TTC549 (cell line): ENCODE measurements around the gene RAPGEF1.

ENCODE experiments used
- FAIRE-seq: peaks from 2 replicates; lab custom pipeline; 2012; peaks lifted over from hg19 to GRCh38; lab: Jason Lieb, UNC

RAPGEF1 gene

DNA sequence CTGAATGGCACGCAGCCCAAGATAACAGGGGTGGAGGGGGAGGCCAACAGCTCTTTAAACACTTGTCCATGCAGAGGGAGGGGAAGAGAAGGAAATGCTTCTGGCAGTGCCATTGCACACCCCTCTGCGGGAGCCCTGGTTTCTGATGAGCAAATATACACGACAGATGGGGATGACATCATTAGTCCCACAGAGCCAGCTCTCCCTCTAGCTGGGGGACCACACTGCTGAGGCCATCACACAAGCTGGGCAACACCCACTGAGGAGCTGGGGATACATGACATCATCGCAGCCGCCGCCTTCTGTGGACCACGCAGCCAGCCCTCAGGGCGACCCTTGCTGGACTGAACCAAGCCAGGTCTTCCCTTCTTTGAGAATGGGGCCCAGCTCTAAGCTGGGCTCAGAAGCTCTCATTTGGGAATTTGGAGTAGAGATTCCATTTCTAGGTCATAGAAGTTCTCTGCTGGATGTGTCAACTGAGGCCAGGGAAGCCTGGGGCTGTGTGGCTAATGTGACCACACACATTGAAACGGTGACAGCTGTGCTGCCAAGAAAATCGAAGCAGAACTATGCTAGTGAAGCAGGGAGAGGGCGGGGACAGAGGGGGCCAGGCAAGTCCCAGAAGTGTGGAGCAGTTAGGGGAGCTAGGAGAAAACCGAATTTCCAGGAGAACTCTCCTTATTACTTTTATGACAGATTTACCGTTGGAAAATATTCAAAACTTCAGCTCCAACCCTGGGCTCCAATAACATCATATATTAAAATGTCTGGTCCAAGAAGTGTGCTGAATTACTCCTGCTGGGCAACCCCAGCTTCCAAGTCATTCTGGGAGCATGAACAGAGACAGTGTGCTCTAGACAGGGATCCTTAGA lies 115.0 kb downstream of the RAPGEF1 start:
- FAIRE-seq, result no peak

DNA sequence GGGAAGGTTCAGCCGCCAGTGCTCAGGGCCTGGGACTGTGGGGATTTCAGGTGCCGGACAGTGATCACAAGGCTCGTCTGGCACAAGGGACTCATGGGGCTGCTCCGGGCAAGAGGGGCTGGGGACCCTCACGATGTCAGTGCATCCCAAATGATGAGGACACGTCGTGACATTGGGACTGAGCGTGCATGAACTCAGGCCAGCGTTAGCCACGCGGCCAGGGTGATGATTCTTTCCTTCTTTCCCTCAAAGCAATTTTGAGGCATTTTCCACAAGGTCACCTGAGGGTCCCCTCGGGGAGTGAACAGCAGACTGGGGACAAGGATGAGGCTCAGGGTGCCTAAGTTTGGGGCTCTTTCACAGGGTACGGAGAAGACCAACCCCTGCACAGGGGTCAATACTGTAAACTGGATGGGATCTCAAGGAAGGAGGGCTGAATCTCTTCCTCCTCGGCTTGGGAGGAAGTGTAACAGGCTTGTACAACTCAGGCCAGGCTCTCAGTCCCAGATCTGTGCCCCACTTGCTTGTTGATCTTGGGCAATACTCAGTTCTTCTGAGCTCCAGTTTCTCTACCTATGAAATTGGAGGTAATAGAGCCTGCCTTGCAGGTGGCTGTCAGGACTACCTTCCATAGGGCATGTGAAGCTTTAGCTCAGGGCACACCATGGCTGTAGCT lies 116.1 kb downstream of the RAPGEF1 start:
- FAIRE-seq, result no peak

DNA sequence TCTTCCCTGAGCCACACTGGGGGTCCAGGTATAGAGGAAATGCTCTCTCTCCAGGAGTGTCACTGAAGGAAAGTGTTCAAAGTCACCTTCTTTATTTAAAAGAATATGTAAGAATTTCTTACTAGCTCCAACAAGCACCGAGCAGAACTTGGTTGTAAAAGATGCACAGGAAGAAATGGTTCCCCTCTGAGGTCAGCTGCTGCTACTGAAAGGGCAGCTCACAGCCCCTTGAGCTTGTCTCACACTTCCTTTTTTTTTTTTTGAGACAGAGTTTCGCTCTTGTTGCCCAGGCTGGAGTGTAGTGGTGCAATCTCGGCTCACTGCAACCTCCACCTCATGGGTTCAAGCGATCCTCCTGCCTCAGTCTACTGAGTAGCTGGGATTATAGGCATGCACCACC lies 117.4 kb downstream of the RAPGEF1 start:
- no peak for FAIRE-seq

DNA sequence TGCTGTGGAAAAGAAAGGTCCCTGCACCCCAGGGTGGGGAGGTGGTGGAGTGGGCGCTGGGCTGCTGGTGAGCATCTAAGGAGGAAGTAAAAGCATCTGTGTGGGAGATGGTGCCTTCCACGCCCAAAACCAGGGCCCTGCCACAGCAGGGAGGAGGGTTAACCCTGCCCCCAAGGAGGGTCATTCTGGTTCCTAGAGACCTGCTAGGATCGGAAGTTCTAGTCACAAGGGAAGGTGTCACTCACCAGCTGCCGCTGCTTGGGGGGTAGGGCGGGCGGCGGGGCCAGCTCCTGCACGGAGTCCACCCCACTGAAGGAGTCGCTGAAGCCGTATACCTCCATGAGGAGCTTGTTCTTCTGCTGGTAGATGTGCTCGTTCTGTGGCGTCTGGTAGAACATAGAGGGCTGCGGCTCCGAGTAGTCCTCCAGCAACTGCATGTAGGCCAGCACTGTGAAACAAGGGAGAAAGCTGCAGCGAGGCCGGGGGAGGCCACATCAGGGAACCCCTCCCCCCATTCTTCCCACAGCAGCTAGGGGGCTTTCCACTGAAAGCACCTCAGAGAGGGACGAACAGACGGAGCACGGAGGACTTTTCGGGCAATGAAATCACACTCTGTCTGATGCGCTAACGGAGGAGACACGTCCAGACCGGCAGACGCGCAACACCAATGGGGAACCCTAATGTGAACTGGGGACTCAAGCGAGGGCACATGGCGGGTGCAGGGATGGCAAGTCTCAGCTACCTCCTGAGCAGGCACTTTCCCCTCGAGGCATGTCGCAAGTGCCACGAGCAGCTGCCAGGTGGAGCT lies 118.1 kb downstream of the RAPGEF1 start:
- no peak for FAIRE-seq

DNA sequence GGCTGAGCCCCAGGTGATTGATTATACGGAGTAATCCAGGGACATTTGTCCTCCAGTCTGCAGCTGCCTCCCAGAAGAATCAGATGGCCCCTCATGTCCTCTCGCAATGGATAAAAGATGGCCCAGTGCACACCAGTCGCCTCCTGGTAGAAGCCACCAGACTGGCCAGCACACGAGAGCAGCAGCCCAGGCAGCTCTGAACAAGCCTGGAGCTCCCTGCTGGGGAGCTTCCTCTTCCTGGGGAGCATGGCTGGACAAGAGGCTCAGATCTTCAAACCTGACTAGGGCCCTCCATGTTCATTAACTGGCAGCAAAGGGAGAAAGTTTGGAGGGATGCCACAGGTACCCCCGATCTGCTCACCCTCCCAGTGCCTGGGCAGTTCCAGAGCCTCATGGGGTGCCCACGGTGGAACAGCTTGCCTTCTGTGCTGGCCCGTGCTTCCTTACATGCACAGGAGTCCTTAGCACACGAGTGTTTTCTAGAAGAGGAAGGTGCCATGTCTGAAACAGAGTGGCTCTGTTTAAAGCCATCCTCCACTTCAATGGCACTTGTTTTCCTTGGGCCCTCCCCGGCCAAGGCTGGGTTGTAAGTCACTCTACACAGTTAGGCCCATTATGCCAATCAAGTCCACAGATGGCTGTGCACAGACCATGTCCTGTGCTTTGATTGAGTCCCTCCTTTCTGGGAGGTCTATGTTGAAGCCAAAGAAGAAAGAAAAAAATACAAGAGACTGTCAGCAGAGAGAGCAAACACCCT lies 118.9 kb downstream of the RAPGEF1 start:
- no peak for FAIRE-seq

DNA sequence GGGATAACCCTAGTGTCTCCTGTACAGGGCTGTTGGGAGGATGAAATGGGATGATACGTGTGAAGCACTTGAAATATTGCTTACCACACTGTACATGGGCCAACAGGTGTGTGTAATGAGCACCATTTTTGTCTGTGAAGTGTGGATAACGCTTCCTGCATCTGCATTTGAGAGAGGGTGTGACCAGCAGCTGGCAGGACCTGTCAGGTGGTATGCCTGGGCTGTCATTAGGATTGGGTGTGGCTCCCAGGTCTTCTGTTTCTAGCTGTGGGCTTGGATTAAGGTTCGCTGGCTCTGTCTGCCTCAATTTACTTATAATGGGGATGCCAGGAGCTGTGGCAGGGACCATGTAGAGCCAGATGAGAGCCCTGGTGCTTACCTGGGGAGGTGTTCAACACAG lies 120.2 kb downstream of the RAPGEF1 start:
- FAIRE-seq, result no peak

DNA sequence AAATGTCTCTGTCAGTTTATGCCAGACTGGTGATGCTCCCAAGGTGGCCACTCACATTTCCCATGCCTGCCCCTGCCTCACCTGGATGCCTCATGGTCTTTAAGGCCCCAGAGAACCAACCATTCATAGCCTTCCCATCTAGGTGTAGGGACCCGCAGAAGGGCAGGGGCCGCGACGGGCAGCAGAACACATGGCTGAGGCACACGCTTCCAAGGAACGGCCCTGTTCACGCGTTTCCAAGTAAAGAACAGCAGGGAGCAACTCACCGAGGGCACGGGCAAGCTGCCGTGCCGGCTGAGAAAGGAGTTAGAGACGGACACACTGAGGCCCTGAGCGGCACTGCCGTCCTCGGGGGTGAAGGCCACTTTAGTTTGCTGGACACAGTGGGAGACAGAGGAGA lies 121.1 kb downstream of the RAPGEF1 start:
- no peak for FAIRE-seq

DNA sequence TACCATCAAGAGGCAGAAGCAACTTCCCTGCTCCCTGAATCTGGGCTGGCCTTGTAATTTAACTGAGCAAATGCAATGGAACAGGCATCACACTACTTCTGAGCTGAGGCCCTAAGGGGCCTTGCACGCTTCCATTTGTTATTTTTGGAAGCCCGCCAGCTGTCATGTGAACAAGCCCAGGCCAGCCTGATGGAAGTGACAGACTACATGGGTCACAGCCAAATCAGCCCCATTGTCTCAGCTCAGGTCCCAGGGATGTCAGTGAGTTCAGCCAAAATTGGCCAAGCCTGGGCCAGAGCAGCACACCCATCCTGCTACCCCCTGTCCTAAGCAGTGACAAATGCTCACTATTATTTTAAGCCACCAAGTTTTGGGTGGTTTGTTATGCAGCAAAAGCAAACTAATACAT lies 121.8 kb downstream of the RAPGEF1 start:
- no peak for FAIRE-seq

DNA sequence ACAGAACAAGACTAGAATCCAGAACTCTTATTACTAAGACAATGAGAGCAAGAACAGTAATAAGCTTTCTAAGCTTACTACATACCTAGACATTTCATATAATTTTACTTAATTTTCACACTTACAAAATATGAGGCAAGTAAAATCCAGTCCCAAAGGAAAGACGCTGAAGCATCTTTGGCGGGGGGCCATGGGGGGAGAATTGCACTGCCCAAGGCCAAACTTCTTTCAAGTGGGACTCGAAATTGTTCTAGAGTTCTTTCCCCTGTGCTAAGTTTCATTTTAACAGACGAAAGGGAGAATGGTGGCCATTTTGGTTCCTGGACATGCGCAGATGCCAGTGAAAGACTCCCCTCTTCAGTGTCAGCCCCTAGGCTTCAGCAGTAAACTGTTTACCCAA lies 122.3 kb downstream of the RAPGEF1 start:
- FAIRE-seq, result no peak

DNA sequence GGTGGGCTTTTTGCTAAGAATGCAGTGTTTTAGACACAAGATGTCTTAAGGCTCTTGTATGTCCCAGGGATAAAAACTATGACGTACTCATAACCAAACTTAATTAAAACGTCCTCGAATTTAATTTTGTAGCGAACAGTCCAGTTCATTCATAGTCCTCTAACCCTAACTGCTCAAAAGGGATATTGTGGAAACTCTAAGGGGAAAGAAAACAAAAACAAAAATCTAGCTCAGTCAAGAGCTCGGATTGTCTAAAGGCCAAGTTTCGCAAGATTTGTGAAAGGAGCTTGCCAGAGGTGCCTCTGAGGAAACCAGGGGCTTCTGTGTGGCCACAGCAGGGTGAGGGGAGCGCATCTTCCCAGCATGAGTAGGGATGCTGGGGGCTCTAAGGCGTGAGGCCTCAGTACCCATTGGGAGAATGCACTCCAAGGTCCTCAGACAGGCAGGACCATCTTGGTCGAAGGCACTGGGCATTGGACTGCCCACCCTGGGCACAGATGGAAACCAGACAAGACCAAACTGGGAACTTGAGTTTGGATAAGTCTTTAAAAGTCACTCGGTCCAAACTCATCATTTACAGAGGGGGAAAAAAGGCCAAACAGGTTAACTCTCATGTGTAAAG lies 122.8 kb downstream of the RAPGEF1 start:
- no peak for FAIRE-seq

DNA sequence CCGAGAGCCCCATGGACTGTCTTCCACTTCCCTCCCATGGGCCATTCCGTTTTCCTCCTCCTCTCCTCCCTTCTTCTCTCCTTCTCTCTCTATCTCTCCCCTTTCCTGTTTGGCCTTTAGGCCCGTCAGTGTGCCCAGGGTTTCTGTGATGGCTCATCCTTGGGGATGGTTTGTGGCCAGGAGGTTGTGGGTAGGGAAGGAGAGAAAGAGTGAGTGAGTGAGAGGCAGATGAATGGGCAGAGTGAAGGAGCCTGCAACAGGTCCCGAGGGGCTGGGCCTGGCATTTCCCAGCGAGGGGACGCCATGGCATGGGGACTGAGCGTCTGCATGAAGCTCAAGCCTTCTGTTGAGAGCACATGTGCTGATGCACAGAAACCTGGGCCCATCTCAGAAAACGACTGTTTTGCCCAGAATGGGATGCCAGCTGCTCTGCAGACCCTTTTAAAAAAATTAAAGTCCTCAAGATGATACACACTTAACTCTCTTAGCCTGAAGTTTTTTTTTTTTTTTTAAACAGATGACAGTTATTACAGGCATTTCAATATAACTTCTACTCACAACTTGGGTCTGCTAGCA lies 125.4 kb downstream of the RAPGEF1 start:
- no peak for FAIRE-seq

DNA sequence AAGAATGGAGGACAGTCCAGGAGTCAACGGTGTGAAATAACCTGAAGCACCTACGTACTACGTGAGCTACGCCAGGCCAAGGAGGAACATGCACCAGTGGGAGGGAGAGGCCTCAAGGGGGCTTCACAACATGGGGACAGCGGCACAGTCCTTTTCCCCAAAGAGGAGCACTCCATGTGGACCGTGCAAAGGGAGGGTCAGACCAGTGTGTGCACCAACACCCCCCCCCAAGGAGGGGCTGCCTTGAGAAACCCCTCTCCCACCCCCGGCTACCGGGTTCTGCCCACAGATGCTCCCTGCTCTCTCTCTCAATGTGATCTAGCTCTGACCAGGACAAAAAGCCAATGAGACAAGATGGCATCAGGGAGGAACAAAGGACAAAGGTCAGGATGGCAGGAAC lies 126.0 kb downstream of the RAPGEF1 start:
- FAIRE-seq, result no peak

DNA sequence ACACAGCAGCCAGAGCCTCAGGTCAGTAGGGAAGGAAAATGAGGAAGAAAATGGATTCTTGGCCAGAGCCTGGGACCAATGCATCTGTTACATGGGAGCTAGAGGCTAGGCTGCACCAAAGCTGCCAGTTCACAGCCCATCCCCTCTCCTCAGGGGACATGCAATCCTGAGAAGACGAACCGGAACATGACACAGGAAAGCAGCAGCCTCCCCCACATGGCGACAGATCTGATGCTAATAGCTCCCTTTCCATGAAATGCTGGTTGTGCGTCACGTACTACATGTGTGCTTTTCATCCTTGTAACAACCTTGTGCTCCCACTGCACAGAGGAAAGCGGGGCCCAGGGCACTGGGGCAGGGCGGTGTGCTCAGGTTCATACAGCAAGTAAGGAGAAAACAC lies 127.0 kb downstream of the RAPGEF1 start:
- no peak for FAIRE-seq

DNA sequence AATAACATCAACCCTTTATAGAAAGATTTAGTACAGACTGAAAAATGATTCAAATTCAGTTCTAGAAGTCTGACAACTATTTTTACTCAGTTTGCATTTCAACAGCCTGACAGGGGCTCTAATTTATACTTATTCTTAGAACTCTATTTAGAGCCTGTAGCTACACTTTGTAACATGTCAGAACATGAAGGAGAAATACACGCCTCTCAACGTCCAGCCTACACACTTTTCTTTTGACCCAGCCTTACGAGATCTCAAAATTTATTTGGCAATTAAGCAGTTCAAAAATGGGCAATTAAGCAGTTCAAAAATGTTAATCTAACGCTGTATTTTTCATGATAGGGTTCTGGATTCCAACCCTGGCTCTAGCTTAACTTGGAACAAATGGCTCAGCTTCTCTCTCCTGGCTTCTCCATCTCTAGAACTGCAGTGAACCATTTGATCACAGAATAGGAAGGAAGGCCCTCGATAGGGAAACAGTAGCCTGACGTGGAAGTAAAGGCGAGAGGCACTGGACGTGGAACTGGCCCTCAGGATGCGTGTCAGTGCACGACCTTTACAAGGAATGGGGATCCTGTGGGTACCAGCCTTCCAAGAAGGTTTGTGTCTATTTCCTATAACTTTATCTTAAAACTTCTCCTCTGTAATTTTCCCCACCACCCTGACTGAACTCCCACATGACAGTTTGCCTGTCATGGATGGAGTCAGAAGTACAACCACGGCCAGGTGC lies 128.1 kb downstream of the RAPGEF1 start:
- FAIRE-seq, result no peak

DNA sequence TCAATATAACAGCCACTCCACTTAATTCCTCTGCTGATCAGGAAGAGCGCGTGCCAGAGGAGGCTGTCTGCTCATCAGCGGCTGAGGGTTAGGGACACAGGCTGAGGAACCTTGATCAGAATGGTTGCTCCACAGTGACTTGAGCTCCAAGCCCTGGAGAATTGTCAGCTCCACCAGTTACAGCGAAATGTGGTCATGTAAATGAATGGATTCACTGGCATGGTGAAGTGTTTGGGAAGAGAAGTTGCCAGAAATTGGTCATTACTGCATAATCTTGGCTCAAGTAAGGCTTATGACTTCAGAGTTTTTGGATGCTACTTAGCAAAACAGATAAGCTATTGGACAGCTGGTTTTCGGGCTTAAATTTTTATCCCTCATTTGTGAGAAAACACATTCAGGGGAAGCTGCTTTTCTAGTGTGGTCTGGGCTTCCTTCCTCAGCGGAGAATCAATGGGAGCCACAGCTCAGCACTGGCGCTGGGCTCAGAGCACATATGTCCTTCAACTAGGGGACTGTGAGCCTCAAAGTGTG lies 129.6 kb downstream of the RAPGEF1 start:
- no peak for FAIRE-seq

DNA sequence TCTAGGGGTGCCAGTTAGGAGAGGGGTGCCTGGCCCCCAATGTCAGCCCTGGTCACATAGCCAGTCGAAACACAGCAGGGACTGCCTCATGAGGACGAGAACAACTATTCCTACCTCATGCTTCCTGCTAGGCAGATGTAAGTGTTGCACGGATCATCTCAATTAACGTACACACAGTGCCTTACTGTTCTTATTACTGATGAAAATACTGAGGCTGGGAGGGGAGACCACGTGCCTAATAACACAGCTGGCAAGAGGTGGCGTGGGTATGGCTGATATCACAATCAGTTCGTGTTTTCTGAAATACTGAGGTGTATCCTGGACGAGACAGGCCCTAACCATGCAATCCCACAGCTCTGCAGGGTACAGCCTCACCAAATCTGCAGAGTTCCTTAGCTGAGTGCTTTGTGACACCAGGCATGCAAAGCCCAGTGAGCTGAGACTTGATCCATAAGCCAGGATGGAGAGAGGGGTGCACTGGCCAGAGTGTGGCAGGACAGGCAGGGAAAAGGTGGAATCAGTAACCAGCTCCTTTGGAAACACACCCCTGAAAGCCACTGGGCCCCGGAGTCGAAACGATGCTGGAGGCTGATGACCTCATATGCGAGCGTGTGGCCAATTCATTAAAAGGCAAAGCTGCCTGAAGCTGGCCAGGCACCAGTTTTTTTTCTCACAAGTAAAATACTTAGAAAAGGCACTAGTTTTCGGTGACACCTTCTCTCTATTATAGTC lies 130.6 kb downstream of the RAPGEF1 start:
- no peak for FAIRE-seq

DNA sequence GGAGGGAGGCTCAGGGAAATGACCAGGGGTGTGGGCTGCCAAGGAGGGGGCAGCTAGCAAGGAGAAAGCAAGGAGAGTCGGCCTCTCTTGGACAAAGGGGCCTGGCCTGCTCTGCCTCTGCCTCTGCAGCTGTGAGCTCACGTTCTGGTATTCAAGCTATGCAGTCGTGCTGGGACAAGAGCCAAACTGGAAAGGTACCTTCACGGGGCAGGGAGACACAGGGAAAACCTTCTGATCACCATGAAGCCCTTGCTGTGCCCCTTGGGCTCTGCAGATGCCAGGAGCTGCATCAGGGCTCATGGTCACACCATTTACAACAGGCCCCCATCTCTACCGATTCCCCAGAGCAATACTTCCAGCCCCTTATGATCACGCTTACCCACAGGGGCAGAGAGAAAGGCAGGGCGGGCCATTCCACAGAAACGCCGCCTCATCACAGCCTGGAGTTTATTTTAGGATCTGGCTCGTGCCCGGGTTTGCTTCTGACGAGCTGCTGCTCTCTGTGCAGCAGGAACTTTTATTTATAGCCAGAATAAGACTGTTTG lies 131.3 kb downstream of the RAPGEF1 start:
- no peak for FAIRE-seq

DNA sequence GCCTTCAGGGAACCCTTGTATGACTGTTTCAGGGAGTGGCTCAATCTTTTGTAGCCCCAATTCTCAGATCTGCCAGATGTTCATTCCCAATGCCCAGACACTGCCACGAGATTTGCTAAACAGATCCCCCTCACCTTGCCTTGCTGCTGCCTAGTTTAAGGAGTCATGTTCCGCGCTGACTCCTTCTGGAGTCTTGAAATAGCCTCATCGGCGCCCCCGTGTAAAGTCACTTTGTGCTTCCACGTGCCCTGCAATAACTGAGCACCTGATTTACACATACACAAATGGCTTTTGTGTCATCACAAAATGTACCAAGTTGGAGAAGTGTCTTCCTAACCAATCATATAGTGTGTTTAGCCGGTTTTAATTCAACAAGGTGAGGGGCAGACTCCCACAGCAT lies 132.3 kb downstream of the RAPGEF1 start:
- FAIRE-seq, result no peak

DNA sequence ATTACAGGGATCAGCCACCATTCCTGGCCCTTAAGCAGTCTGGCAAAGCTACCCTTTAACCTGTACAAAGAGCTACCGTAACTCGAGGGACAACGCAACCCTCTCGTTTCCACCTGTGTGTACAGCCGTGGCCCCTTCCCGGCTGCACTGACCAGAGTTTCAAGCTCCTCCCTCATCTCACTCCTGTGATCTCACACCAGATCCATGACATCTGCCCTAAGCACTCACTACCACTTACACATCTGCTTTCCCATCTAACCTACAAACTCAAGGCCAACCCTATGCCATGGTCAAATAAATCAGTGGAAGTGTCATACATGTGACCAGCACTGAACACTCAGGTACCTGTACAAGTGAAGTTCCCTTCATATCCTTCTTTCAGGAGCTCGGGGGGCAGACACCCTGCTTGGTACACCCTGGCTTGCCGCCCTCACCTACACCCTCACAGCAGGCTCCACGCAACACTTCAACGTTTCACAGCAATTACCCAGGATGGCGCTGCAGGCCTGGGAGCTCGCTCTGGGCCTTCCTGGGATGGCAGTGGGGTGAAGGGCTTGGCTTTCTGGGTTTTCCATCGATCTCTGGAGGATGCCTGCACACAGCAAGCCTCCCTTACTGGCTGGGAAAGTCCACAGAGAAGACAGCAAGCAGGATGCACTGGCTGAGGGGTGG lies 132.8 kb downstream of the RAPGEF1 start:
- no peak for FAIRE-seq
